Measurements from ENCODE around the gene TTC23.

TTC23 gene

DNA sequence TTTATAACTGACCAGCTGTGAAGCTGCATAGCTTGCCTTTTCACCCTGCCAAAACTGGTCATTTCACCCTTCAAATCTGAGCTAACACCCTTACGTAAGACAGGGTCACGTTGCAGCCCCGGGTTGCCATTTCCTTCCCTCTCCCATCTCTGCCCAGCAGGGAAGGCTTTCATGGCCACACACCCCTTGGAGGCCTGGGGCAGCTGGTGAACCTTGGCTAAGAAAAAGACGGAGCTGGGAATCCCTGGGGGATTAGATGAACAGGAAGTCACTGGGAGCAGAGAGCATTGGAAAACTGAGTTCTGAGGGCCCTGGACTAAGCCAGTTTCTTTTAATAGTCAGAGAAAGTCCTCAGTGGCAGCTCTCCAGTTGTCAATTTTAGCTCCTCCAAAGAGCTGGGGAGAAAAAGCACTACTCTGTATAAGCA is 67.8 kb downstream of the TTC23 start:
- H3K9ac ChIP-seq (ENCODE audit: low read length) = no peak overlapping the region
- H3K9me3 ChIP-seq (ENCODE audit: control insufficient read depth, low read length) = no peaks in the 10 kb centered on the region
- H3K36me3 ChIP-seq (ENCODE audit: control insufficient read depth, insufficient read depth, low read length) = no peaks in the 10 kb centered on the region
- H3K27me3 ChIP-seq (ENCODE audit: control insufficient read depth, insufficient read depth, low read length) = no peaks in the 10 kb centered on the region
- H3K4me1 ChIP-seq (ENCODE audit: control insufficient read depth, insufficient read depth, low read length) = no peaks in the 10 kb centered on the region
- H3K4me3 ChIP-seq (ENCODE audit: low read length) = no peak overlapping the region

DNA sequence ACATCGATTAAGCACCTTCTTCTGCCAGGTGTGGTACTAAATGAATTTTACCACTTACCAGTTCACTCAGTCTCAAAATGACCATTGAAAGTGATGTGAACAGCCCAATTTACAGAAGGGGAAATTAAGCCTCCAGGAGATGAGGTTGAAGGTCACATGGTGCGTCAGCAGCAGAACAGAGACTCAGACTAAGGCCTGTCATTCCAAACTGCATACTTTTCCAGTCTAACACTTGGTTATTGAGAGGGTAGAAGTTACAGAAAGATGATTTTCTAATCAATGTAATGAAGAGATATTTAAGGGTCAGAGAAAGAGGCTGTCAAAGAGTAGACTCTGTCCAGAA is 68.4 kb downstream of the TTC23 start:
- Histone ChIP-seq H3K4me1 (ENCODE audit: control insufficient read depth, insufficient read depth, low read length) (no peaks in the 10 kb centered on the region), H3K9ac (ENCODE audit: low read length) (no peak overlapping the region), H3K4me3 (ENCODE audit: low read length) (no peak overlapping the region), H3K27me3 (ENCODE audit: control insufficient read depth, insufficient read depth, low read length) (no peaks in the 10 kb centered on the region), H3K36me3 (ENCODE audit: control insufficient read depth, insufficient read depth, low read length) (no peaks in the 10 kb centered on the region), H3K9me3 (ENCODE audit: control insufficient read depth, low read length) (no peaks in the 10 kb centered on the region)

DNA sequence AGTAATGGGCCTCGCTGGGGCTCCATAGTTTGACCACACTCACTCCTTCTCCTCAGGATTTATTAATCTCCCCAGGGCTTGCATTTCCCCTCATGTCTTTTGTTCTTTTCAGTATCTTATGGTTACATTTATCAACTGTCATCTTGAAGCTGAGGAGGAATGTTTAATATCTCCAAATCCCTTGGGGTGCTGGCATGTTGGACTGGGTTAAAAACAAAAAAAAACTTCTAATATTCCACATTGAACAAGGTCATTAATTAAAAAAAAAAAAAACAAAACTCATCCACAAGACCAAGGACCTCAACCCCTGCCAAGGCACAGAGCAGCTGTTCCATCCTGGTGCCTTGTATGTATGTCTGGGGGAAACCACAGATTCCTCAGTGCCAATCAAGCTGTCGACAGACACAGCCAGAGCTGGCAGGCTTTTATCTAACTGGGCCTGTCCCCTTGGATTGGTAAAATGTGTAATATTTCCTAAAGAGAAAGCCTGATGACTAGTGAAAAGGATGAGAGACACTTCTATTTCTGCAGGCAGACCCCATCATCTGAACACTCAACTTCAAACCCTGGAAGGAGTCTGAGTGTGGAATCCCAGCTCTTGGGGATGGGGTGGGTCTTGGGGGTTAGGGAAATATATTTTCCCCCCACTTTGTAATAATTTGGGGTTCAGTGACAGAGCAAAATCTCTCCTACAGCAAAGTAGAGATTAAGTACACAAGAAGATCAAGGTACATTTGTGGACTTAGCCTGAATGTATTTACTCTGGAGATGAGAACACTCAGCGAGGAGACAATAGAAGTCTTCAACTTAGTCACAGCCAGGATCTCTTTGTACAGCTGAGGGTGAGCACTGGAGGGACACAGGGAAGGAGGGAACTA is 69.1 kb downstream of the TTC23 start:
- Histone ChIP-seq H3K36me3 (ENCODE audit: control insufficient read depth, insufficient read depth, low read length) (no peaks in the 10 kb centered on the region), H3K4me1 (ENCODE audit: control insufficient read depth, insufficient read depth, low read length) (no peaks in the 10 kb centered on the region), H3K9me3 (ENCODE audit: control insufficient read depth, low read length) (no peaks in the 10 kb centered on the region), H3K9ac (ENCODE audit: low read length) (no peak overlapping the region), H3K4me3 (ENCODE audit: low read length) (no peak overlapping the region), H3K27me3 (ENCODE audit: control insufficient read depth, insufficient read depth, low read length) (no peaks in the 10 kb centered on the region)

DNA sequence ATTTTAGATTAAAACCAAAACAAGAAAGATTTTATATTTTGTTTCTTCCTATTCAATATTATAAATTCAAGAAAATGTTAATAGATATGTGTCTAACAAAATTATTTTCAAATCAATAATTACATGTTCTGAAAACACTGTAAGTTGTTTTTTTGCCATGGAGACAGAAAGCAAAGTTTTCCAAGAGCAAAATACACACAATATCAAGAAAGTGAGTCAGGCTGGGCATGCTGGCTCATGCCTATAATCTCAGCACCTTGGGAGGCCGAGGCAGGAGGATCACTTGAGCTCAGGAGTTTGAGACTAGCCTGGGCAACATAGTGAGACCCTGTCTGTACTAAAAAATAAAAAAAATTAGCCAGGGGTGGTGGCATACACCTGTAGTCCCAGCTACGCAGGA is 71.7 kb downstream of the TTC23 start:
- Histone ChIP-seq H3K36me3 (ENCODE audit: control insufficient read depth, insufficient read depth, low read length) (no peaks in the 10 kb centered on the region), H3K9me3 (ENCODE audit: control insufficient read depth, low read length) (no peaks in the 10 kb centered on the region), H3K4me3 (ENCODE audit: low read length) (no peak overlapping the region), H3K27me3 (ENCODE audit: control insufficient read depth, insufficient read depth, low read length) (no peaks in the 10 kb centered on the region), H3K9ac (ENCODE audit: low read length) (no peak overlapping the region), H3K4me1 (ENCODE audit: control insufficient read depth, insufficient read depth, low read length) (no peaks in the 10 kb centered on the region)

DNA sequence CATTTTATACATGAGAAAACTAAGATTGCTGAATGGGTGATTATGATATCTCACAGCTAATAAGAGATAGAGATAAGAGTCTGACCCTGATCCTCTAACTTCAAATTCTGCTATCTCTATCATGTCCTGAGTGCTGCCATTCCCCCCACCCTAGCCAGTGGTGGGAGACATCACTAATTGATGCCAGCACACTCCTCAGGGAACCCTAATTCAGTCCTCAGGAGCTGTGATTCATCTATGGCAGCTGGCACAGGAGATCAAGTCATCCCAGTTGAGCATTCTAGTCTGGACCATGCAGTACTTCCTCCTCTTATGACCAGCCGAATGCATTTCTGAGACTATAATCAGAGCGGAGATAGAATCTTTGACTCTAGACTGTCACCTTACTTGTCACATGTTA is 72.6 kb downstream of the TTC23 start:
- no peaks in the 10 kb centered on the region for H3K27me3 ChIP-seq (ENCODE audit: control insufficient read depth, insufficient read depth, low read length)
- no peaks in the 10 kb centered on the region for H3K9me3 ChIP-seq (ENCODE audit: control insufficient read depth, low read length)
- no peaks in the 10 kb centered on the region for H3K36me3 ChIP-seq (ENCODE audit: control insufficient read depth, insufficient read depth, low read length)
- H3K4me1 ChIP-seq (ENCODE audit: control insufficient read depth, insufficient read depth, low read length) = no peaks in the 10 kb centered on the region
- no peak overlapping the region for H3K9ac ChIP-seq (ENCODE audit: low read length)
- H3K4me3 ChIP-seq (ENCODE audit: low read length) = no peak overlapping the region

DNA sequence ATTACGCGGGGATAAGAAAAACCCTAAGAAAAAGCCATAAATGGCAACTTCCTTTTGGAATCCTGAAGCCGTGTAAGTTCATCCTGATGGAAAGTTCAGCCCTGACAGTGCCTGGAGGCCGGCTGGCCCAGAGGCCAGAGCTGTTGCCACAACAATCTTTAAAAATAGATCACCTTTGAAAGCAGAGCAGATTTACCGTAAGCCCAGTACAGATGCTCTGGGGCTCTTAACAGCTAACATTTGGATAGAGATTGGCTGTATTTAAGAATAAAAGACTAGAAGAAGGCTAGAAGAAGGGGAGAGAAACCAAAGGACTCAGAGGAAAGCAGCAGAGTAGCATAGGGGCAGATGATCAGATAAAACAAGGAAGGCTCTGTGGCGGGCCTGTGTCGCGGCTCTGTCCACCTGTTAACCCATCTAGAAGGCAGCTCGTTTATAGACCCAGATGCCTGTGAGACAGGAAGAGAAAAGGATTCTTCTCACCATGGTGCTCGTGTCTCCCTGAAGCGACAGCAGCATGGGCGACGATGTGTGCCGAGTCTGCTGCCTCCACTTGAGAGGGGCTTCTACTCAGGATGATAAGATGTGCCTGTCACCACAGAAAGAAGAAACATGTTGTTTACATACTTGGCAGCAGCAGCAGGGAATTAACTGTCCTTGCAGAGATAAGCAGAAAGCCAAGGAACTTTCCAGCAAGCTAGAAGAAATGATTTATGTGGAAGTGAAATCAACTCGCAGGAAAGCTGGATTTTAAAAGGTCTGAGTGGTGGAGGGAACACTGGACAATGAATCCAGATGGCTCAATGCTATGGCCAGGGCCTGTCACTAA is 74.6 kb downstream of the TTC23 start:
- Histone ChIP-seq H3K4me3 (ENCODE audit: low read length) (no peak overlapping the region), H3K9ac (ENCODE audit: low read length) (no peak overlapping the region)

DNA sequence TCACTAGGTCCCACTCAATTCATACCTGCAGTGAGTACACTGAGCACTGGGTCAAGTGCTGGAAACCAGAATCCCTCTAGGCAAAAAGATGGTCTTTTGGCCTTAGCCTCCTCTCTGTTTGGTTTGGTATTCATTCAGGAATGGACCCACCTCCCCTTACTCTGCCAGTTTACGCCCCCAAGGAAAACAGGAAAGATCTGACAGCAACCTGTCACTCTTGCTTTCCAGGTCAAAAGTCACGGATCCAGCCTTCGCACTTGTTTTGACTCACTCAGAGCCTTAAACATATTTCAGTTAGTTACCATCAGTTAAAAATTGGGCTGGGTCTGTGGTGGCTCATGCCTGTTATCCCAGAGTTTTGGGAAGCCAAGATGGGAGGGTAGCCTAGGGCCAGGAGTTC is 76.4 kb downstream of the TTC23 start:
- Histone ChIP-seq H3K9ac (ENCODE audit: low read length) (no peak overlapping the region), H3K4me1 (ENCODE audit: control insufficient read depth, insufficient read depth, low read length) (no peaks in the 10 kb centered on the region), H3K36me3 (ENCODE audit: control insufficient read depth, insufficient read depth, low read length) (no peaks in the 10 kb centered on the region), H3K4me3 (ENCODE audit: low read length) (no peak overlapping the region), H3K27me3 (ENCODE audit: control insufficient read depth, insufficient read depth, low read length) (no peaks in the 10 kb centered on the region), H3K9me3 (ENCODE audit: control insufficient read depth, low read length) (no peaks in the 10 kb centered on the region)

More for the DNA sequence above, 74.6 kb downstream of the TTC23 start:
- Histone ChIP-seq H3K4me1 (ENCODE audit: control insufficient read depth, insufficient read depth, low read length) (no peaks in the 10 kb centered on the region), H3K9me3 (ENCODE audit: control insufficient read depth, low read length) (no peaks in the 10 kb centered on the region), H3K36me3 (ENCODE audit: control insufficient read depth, insufficient read depth, low read length) (no peaks in the 10 kb centered on the region), H3K27me3 (ENCODE audit: control insufficient read depth, insufficient read depth, low read length) (no peaks in the 10 kb centered on the region)

DNA sequence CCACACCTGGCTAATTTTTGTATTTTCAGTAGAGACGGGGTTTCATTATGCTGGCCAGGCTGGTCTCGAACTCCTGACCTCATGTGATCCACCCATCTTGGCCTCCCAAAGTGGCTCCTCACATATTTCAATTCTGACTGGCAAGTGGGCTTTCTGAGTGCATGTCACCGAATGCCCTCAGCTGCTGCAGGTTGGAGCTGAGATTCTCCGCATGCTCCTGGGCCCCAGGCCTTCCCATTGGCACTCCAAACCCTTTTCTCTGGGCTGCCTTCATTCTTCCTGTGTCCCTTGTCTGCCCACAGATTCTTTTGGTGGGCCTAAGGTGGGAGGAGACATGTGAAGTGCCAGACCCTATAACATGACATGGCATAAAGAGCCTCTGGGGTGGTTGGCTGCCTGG is 77.2 kb downstream of the TTC23 start:
- no peak overlapping the region for H3K4me3 ChIP-seq (ENCODE audit: low read length)
- no peak overlapping the region for H3K9ac ChIP-seq (ENCODE audit: low read length)
- H3K9me3 ChIP-seq (ENCODE audit: control insufficient read depth, low read length) = no peaks in the 10 kb centered on the region
- no peaks in the 10 kb centered on the region for H3K36me3 ChIP-seq (ENCODE audit: control insufficient read depth, insufficient read depth, low read length)
- no peaks in the 10 kb centered on the region for H3K27me3 ChIP-seq (ENCODE audit: control insufficient read depth, insufficient read depth, low read length)
- H3K4me1 ChIP-seq (ENCODE audit: control insufficient read depth, insufficient read depth, low read length) = no peaks in the 10 kb centered on the region

DNA sequence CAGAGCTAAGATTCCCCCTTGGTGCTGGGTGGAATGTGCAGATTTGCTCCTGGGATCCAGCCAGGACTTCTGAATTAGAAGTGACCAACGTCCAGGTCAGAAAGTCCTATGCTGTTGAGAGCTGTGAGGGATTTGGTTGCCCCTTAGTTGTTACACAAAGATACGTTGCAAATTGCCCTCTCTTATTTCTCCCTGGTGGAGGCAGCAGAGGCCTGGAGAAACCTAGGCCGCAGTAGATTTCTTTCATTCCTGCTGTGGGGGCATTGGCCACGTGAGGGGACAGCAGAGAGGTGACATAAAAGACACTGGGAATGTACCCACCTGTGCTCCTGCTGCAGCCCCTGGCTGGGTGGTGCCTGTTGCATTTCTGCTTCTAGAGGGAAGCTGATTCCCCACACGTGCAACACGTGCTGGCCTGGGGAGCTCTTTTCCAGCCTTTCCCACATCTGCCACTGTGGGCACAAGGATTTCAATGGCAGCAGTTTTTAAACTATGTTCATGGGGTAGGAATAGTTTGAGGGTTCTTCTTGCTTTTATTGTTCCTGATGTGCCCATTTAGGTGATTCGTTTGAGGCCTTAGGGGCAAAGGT is 78.8 kb downstream of the TTC23 start:
- Histone ChIP-seq H3K9me3 (ENCODE audit: control insufficient read depth, low read length) (no peaks in the 10 kb centered on the region), H3K4me1 (ENCODE audit: control insufficient read depth, insufficient read depth, low read length) (no peaks in the 10 kb centered on the region), H3K9ac (ENCODE audit: low read length) (no peak overlapping the region), H3K4me3 (ENCODE audit: low read length) (no peak overlapping the region), H3K27me3 (ENCODE audit: control insufficient read depth, insufficient read depth, low read length) (no peaks in the 10 kb centered on the region), H3K36me3 (ENCODE audit: control insufficient read depth, insufficient read depth, low read length) (no peaks in the 10 kb centered on the region)

DNA sequence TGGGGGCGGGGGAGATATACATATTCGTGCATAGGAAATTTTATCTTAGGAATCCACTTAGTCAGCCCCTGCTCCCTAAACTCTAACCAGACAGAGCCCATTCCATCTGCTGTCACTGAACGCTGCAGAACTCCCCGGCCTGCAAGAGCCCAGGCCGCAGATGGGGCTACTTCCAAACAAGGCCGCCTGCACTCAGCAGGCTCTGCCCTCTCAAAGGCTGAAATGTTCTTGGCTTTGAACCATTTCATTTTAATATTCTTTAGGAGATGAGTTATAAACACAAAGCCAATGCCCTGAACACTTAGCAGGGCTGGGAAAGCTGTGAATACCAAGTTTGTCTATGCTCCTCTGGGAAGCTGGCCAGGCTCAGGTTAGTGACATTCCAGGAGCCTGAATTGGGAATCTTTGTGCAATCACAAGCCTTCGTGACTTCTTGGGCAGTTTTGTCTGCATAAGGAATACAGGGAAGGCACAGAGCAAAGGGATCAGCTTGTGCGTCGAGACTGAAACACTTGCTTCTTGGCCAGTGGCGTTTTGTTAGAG is 79.5 kb downstream of the TTC23 start:
- Histone ChIP-seq H3K4me1 (ENCODE audit: control insufficient read depth, insufficient read depth, low read length) (no peaks in the 10 kb centered on the region), H3K9me3 (ENCODE audit: control insufficient read depth, low read length) (no peaks in the 10 kb centered on the region), H3K4me3 (ENCODE audit: low read length) (no peak overlapping the region), H3K9ac (ENCODE audit: low read length) (no peak overlapping the region), H3K27me3 (ENCODE audit: control insufficient read depth, insufficient read depth, low read length) (no peaks in the 10 kb centered on the region), H3K36me3 (ENCODE audit: control insufficient read depth, insufficient read depth, low read length) (no peaks in the 10 kb centered on the region)

DNA sequence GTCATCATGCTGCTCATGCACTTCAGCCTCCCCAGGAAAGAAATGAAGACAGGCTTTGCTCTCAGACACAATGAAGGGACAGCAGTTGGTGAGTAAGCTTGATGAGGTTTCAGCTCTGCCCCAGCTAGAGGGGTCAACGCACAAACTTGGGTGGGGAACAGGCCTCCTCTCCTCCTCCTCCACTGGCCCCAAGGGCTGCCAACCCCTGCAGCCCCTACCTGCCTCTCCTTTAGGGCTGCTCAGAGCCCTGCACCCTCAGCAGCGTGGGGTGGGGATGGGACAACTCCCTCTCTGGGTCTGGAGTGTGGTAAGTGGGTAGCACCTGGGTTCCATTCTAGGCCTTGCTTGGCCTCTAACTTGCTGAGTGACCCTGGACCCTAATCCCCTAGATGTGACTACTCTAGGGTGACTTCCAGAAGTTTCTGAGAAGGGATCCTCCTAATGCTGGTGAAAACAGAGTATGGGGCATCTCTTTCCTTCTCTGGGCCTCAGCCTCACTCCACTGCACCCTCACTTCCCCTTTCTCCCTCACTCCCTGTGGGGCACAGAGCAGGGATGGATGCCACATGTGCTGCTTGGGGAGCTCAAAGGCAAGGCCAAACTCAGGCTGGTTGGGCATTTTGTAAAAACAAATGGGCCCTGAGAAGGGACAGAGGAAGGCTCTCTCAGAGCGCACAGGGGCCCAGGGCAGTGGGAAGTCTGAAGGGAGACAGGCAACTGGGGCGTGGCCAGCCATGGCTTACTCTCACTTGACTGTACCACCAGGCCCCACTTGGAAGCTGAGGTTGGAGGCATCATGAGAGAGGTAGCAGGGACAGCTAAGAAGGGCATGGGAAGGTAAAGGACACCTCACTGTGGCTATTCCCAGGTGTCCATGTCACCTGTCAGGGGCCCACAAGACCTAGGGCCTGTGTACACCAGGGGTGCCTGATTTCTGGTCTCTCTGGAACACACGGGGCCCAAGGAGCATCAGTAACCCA is 80.5 kb downstream of the TTC23 start:
- no peak overlapping the region for H3K4me3 ChIP-seq (ENCODE audit: low read length)
- no peaks in the 10 kb centered on the region for H3K4me1 ChIP-seq (ENCODE audit: control insufficient read depth, insufficient read depth, low read length)
- H3K9me3 ChIP-seq (ENCODE audit: control insufficient read depth, low read length) = no peaks in the 10 kb centered on the region
- no peak overlapping the region for H3K9ac ChIP-seq (ENCODE audit: low read length)
- no peaks in the 10 kb centered on the region for H3K27me3 ChIP-seq (ENCODE audit: control insufficient read depth, insufficient read depth, low read length)
- no peaks in the 10 kb centered on the region for H3K36me3 ChIP-seq (ENCODE audit: control insufficient read depth, insufficient read depth, low read length)
